Globus pallidus (tissue), 1 donor: ENCODE measurements around the gene CRYBG2.
A peak's percentile ranks its signal among the peaks of the same experiment; 100 is the strongest.
"Not testable (repeated sequence)": the region's sequence is repeated elsewhere in the genome, so short reads cannot be mapped to it uniquely, and the experiment has no call there.

Experiments
- DNase-seq: peaks from one replicate; pipeline ENCODE4 v3.0.0-alpha.2; 2015; ENCODE audit warnings: low spot score

The CRYBG2 gene

DNA sequence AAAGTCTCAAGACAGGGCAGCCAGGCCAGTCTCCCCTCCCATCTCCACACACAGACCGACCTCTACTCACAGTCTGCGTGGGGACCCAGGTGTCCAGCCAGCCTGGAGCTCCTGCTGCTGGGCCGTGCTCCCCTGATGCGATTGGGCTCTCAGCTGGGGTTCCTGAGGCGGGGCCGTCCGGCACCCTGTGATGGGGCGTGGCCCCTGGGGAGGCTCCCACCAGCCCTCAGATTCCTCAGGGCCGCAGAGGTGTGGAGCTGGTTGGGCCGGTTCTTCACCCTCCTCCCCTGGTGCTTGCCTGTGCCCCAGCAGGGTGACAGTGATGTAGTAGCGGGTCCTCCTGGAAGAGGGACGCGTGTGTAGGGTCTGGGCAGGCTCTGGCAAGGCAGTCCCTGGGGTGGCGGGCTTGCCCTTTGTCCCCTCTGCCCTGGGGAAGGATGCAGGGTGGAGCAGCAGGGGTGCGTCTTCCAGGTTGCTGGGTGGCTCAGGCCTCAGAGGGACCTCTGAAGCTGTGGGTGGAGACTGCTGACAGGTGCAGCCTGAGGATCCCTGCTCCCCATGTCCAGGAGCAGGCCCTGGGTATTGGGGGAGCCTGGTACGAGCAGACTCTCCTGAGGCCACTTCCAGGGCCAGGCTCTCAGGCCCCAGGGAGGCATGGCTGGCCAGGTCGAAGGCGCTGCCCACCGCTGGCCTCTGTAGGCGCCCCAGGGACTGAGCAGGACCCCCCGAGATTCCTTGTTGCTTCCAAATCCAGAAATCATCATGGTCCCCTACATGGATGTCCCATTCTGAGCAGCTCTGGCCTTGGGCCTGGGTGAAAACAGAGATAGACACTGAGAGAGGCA lies at the start of gene CRYBG2:
CRYBG2 (minus strand) TSS at position 155 of the 845 bp plus-strand sequence. CDS start 7,473 bp downstream, outside the sequence.
- no peak for DNase-seq

GRCh38 chr1:26403656-26404055 lies 49.7 kb upstream of the CRYBG2 start:
- DNase-seq = no peak

DNA sequence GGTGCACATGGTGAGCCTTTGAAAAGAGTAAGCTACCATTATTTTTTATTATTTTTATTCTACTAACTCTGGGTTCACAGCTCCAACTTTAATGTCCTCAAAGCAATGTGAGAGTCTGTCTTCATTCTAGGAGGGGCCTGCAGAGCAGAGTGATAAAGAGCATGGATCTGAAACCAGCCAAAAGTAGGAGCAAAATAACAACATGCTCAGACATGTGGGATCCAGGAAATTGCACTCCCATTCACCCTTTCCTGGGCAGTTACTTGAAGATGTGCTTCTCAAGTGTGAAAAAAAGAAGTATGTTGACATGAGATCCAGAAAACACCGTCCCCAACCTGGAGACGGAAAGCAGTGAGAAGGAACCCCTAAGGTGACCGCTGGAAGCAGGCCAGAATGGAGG lies 48.0 kb upstream of the CRYBG2 start:
- no peak for DNase-seq

- DNase-seq = no peak
Measured at GRCh38 chr1:26399034-26399433, 45.1 kb upstream of the CRYBG2 start.

- DNase-seq = no peak
Measured at GRCh38 chr1:26395754-26396153, 41.8 kb upstream of the CRYBG2 start.

DNA sequence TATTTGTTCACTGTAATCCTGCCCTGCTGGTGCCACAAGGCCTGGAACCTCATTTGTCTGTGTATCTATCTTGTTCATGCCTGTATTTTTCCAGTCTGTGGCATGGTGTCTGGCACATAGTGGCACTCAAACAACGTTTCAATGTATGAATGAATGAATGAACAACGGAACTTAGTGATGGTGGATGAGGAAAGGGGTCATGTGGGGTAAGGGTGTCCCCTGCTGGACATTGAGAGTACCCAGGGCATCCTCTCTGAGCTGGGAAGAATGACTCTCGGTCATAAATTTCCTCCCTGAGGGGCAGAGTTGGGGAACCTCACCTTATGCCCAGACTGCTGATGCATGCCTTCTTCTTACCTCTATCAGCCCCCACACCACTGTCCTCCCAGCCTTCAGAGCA lies 37.5 kb upstream of the CRYBG2 start:
- peak; percentile 63 for DNase-seq

DNA sequence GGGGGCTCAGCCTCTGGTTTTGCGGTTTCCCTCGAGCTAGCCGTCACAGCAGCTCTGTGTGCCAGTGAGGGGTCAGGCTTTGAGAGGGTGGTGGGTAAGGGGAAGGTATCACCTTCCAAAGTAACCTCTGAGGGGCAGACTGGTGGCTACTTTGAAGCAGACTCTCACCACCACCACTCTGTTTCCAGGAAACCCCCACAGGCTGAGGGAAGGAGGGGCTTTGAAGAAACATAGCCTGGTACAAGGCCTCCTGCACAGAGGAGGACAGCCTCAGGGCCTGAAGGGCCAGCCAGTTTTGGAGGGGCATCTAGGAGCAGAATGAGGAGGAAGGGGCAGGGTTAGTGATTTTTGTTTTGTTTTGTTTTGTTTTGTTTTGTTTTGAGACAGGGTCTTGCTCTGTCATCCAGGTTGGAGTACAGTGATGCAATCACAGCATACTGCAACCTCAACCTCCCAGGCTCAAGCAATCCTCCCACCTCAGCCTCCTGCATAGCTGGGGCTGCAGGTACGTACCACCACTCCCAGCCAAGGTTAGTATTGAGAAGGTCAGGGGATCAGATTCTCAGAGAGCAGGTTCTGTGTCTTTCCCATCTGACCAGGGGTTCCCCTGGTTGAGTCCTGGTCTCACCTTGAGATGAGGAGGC lies 35.8 kb upstream of the CRYBG2 start:
- no peak for DNase-seq

GRCh38 chr1:26388791-26389445 lies 35.0 kb upstream of the CRYBG2 start:
- no peak for DNase-seq

- no peak for DNase-seq
Measured at GRCh38 chr1:26387447-26387846, 33.5 kb upstream of the CRYBG2 start.

DNA sequence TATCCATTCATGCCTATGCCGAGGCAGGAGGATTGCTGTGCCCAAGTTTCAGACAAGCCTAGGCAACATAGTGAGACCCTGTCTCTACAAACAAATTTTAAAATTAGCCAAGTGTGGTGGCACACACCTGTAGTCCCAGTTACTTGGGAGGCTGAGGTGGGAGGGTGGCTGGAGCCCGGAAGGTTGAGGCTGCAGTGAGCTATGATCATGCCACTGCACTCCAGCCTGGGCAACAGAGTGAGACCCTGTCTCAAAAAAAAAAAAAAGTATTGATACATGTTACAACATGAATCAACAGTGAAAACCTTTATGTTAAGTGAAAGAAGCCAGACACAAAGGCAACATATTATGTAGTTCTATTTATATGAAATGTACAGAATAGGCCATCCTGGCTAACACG lies 31.1 kb upstream of the CRYBG2 start:
- not testable (repeated sequence) for DNase-seq

GRCh38 chr1:26384076-26384475 lies 30.1 kb upstream of the CRYBG2 start:
- DNase-seq = no peak

DNA sequence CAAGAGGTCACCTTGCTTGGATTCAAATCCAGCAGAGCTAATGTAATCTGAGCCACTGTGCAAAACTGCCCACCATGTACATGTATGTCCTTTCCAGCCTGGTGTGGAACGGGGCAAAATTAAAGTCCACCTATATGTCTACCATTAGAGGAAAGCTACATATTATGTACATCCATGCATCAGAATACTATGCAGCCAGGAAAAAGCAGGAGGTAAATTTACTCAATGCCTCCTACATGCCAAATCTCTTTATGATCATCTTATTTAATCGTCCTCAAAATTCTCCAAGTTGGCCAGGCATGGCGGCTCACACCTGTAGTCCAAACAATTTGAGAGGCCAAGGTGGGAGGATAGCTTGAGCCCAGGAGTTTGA lies 24.9 kb upstream of the CRYBG2 start:
- no peak for DNase-seq

DNA sequence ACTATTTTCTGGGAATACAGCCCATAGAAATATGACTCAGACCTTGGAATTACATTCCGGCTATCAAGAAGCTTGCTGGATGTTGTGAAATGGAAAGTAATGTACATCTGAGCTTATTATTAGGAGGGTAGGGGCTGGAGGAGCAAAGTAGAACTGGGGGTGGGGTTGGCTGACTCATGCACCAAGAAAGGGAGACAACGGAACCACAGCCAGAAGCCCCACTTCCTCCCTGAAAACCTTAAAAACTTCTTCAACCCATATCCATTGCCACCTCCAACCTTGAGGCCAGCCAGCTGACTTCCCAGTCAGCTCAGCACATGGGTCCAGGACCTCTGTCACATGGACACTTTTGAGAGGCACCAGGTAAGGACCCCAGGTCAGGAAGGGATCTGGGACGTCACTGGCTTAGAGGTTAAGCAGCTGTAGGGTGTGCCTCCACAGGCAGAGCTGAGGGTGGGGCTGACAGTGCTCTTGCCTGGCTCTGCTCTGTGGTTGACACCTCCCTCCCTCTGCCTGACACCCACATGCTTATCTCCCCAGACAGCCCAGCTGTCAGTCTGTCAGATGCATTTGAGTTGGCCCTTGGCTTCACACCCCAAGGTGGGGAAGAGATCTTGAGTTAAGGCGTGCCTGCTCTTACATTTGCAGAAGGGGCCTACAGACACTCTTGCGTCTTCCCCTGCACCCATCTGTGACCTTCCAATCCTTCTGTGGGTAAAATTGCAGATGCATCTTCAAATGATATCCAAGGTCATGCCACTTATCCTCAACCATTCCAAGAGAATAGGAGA lies 24.4 kb upstream of the CRYBG2 start:
- DNase-seq = no peak

GRCh38 chr1:26376050-26376449 lies 22.1 kb upstream of the CRYBG2 start:
- DNase-seq = no peak

GRCh38 chr1:26375081-26375480 lies 21.2 kb upstream of the CRYBG2 start:
- no peak for DNase-seq

- not testable (repeated sequence) for DNase-seq
Measured at GRCh38 chr1:26374361-26374760, 20.4 kb upstream of the CRYBG2 start.

DNA sequence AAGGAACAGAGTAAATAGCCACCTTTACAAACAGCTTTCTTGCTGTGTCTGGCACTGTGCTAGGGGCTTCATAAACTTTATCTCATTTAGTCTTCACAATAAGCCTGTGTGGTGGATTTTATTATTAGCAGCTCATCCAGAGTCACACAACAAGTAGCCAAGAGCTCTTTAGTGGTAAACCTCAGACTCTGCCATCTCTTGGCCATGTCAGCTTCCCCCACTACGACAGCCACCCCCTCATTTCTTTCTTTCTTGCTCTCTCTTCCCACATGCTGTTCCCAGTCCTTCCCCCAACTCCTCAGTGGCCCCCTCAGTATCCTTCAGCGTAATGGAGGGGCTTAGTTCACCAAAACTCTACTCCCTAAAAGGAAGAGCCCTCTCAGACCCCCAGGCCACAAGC lies 19.9 kb upstream of the CRYBG2 start:
- DNase-seq = no peak

DNA sequence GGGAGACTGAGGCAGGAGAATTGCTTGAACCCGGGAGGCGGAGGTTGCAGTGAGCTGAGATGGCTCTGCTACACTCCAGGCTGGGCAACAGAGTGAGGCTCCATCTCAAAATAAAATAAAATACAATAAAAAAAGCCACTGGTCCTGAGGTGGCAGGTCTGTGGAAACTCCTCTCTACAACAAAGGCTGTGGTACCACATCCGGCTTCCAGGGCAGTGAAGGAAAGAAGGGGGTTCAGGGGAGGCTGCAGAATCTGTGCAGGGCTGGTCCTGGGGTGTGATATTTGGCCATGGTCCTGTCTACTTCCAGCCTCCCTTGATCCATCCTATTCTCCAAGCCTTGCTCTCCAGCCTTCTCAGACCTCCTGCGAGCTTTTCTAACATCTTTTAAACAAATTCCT lies 19.4 kb upstream of the CRYBG2 start:
- DNase-seq = no peak

- DNase-seq = not testable (repeated sequence)
Measured at GRCh38 chr1:26372611-26373010, 18.7 kb upstream of the CRYBG2 start, which contains the start of gene ZNF683. Gene ZNF683 (minus strand): TSS chr1:26372750. CDS start chr1:26368571, 4,179 bp downstream.

DNA sequence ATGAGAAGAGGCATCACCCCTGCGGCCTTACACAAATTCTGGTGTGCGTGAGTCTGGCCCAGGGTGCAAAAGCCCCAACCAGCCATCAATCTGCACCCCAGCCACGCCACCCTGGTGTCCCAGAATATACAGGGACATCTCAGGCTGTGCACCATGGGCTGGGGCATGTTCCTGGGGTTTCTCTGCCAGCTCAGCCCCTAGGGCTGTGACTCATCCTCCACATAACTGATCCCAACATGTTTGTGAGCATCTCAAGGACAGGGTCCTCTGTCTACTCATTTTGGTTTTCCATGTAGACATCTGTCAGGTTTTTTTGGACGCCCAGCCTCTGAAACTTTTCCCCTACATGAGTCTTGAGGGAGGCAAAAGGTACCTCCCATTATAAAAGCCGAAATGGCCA lies 18.1 kb upstream of the CRYBG2 start:
- no peak for DNase-seq

- no peak for DNase-seq
Measured at GRCh38 chr1:26370591-26371382, 16.9 kb upstream of the CRYBG2 start.
